OCI-LY3 (cell line): Measurements from ENCODE around the gene C12orf43.

Experiments used
- H2AFZ ChIP-seq: fragments of 200-600, 300-600 bp; shearing (Covaris generic); 2 replicates; pipeline ENCODE4 v1.6.0; 2014; ENCODE audit warnings: antibody characterized with exemption, low read depth, low read length
- H3K27ac ChIP-seq: fragments of 200-600, 300-600 bp; sonication (generic); 2 replicates; pipeline ENCODE4 v1.5.1; 2014; ENCODE audit warnings: mild to moderate bottlenecking, low read length, moderate library complexity, mixed read lengths
- H3K27me3 ChIP-seq: fragments of 200-600, 300-600 bp; sonication (generic); 2 replicates; pipeline ENCODE4 v1.6.1; 2014; ENCODE audit warnings: low read depth, low read length, mixed read lengths
- H3K36me3 ChIP-seq: fragments of 200-600, 300-600 bp; sonication (generic); replicated peaks from 2 replicates; pipeline ENCODE3; 2014; ENCODE audit warnings: low read depth, low read length, mixed read lengths
- H3K4me1 ChIP-seq: fragments of 300-600, 200-600 bp; sonication (generic); 2 replicates; pipeline ENCODE4 v1.6.1; 2014; ENCODE audit warnings: low read length, mixed read lengths
- H3K4me2 ChIP-seq: fragments of 200-600, 300-600 bp; sonication (generic); 2 replicates; pipeline ENCODE4 v1.6.1; 2014; ENCODE audit warnings: low read length, mixed read lengths
- H3K4me3 ChIP-seq: fragments of 300-600, 200-600 bp; sonication (generic); 2 replicates; pipeline ENCODE4 v1.5.1; 2014; ENCODE audit warnings: antibody characterized with exemption, mild to moderate bottlenecking, low read length, moderate library complexity
- H3K79me2 ChIP-seq: fragments of 300-600, 200-600 bp; shearing (Covaris generic); 2 replicates; pipeline ENCODE4 v1.6.1; 2014; ENCODE audit warnings: mild to moderate bottlenecking, low read length, mixed read lengths
- H3K9ac ChIP-seq: fragments of 300-600, 200-600 bp; shearing (Covaris generic); 2 replicates; pipeline ENCODE4 v1.6.0; 2014; ENCODE audit warnings: mild to moderate bottlenecking, low read length, moderate library complexity
- H3K9me3 ChIP-seq: fragments of 200-600, 300-600 bp; shearing (Covaris generic); 2 replicates; pipeline ENCODE4 v1.6.1; 2014; ENCODE audit warnings: low read length, mixed read lengths; ENCODE audit not compliant: insufficient read depth
- H4K20me1 ChIP-seq: fragments of 200-600, 300-600 bp; sonication (generic); 2 replicates; pipeline ENCODE4 v1.6.1; 2016; ENCODE audit warnings: low read length, mixed read lengths; ENCODE audit not compliant: insufficient read depth
- CTCF ChIP-seq: fragments of 200-600, 300-600 bp; sonication (generic); IDR thresholded peaks from 2 replicates; pipeline ENCODE4 v1.5.1; 2014; ENCODE audit warnings: antibody characterized with exemption, low read length, low read depth
- EZH2phosphoT487 ChIP-seq: fragments of 200-600 bp; shearing (Covaris generic); IDR thresholded peaks from 2 replicates; pipeline ENCODE4 v1.6.1; 2018; ENCODE audit warnings: antibody characterized with exemption, mixed run types, low read depth

The C12orf43 gene

GRCh38 chr12:121062391-121063045 lies 46.2 kb upstream of the C12orf43 start:
- H3K4me2 ChIP-seq, result no peak overlapping the region
- H3K4me1 ChIP-seq, result peaks cover 12% of the 10 kb centered on the region
- no peak for TF ChIP-seq CTCF
- TF ChIP-seq EZH2phosphoT487, result no peak
- H3K27me3 ChIP-seq, result no peaks in the 10 kb centered on the region
- no peak overlapping the region for H2AFZ ChIP-seq
- H3K79me2 ChIP-seq, result no peaks in the 10 kb centered on the region
- no peak overlapping the region for H3K27ac ChIP-seq
- H3K4me3 ChIP-seq, result no peak overlapping the region
- H3K36me3 ChIP-seq, result no peaks in the 10 kb centered on the region
- no peaks in the 10 kb centered on the region for H3K9me3 ChIP-seq
- no peak overlapping the region for H3K9ac ChIP-seq
- no peaks in the 10 kb centered on the region for H4K20me1 ChIP-seq

- Histone ChIP-seq H3K9me3 (no peaks in the 10 kb centered on the region), H3K9ac (no peak overlapping the region), H3K4me1 (peaks cover 12% of the 10 kb centered on the region), H3K79me2 (no peaks in the 10 kb centered on the region), H4K20me1 (no peaks in the 10 kb centered on the region), H3K36me3 (no peaks in the 10 kb centered on the region), H3K27ac (no peak overlapping the region), H2AFZ (no peak overlapping the region), H3K4me3 (no peak overlapping the region), H3K27me3 (no peaks in the 10 kb centered on the region), H3K4me2 (no peak overlapping the region)
- TF ChIP-seq EZH2phosphoT487 (no peak), CTCF (peak; percentile 40)
Measured at GRCh38 chr12:121061831-121062230, 45.5 kb upstream of the C12orf43 start.

- no peaks in the 10 kb centered on the region for H4K20me1 ChIP-seq
- no peaks in the 10 kb centered on the region for H3K9me3 ChIP-seq
- peak overlapping the region; percentile 98 for H3K4me2 ChIP-seq
- no peaks in the 10 kb centered on the region for H3K36me3 ChIP-seq
- 0 out of 2 replicates have a peak overlapping the region, but pooled peaks have one; percentile 0 for H3K27ac ChIP-seq
- H3K27me3 ChIP-seq, result no peaks in the 10 kb centered on the region
- H3K9ac ChIP-seq, result peak overlapping the region; percentile 73
- TF ChIP-seq EZH2phosphoT487, result no peak
- TF ChIP-seq CTCF, result peak; percentile 63
- peak overlapping the region; percentile 99 for H2AFZ ChIP-seq
- no peaks in the 10 kb centered on the region for H3K79me2 ChIP-seq
- H3K4me3 ChIP-seq, result peak overlapping the region; percentile 75
- peaks cover 12% of the 10 kb centered on the region for H3K4me1 ChIP-seq
Measured at GRCh38 chr12:121060149-121061001, 44.1 kb upstream of the C12orf43 start.
